SU-DHL-6 (cell line): ENCODE measurements around the gene DNMBP.
A peak's percentile ranks its signal among the peaks of the same experiment; 100 is the strongest.

Experiments used
- H2AFZ ChIP-seq: fragments of 200-600 bp; sonication (generic); 2 replicates; pipeline ENCODE4 v1.6.1; 2014; ENCODE audit warnings: low read depth, mild to moderate bottlenecking, moderate library complexity, mixed read lengths, antibody characterized with exemption, low read length; ENCODE audit not compliant: severe bottlenecking
- H3F3A ChIP-seq: fragments of 200-600 bp; shearing (Covaris generic); 2 replicates; pipeline ENCODE4 v1.6.0; 2016; ENCODE audit warnings: antibody characterized with exemption, mild to moderate bottlenecking; ENCODE audit not compliant: insufficient read depth
- H3K27ac ChIP-seq: fragments of 200-600 bp; sonication (generic); 2 replicates; pipeline ENCODE4 v1.5.1; 2016; ENCODE audit warnings: low read depth, mild to moderate bottlenecking, low read length, moderate library complexity, mixed read lengths
- H3K27me3 ChIP-seq: fragments of 200-600 bp; sonication (generic), shearing (Covaris generic); 2 replicates; pipeline ENCODE4 v1.6.0; 2014; ENCODE audit warnings: mild to moderate bottlenecking, low read length
- H3K36me3 ChIP-seq: fragments of 200-600 bp; sonication (generic); 2 replicates; pipeline ENCODE4 v1.6.1; 2014; ENCODE audit warnings: mild to moderate bottlenecking, low read length, mixed read lengths
- H3K4me2 ChIP-seq: fragments of 300-600, 200-600 bp; shearing (Covaris generic), sonication (generic); 2 replicates; pipeline ENCODE4 v1.6.0; 2014; ENCODE audit warnings: low read length, low read depth, mild to moderate bottlenecking; ENCODE audit not compliant: poor library complexity, severe bottlenecking
- H3K4me3 ChIP-seq: fragments of 200-600 bp; sonication (generic); 2 replicates; pipeline ENCODE4 v1.5.1; 2014; ENCODE audit warnings: antibody characterized with exemption, low read length, mild to moderate bottlenecking, mixed read lengths; ENCODE audit not compliant: insufficient read depth, poor library complexity, severe bottlenecking
- H3K79me2 ChIP-seq: fragments of 200-600 bp; sonication (generic); 2 replicates; pipeline ENCODE4 v1.6.1; 2014; ENCODE audit warnings: mild to moderate bottlenecking, low read length, moderate library complexity; ENCODE audit not compliant: insufficient read depth
- H3K9ac ChIP-seq: fragments of 200-600 bp; sonication (generic); 2 replicates; pipeline ENCODE4 v1.7.0; 2014; ENCODE audit warnings: mild to moderate bottlenecking, low read length
- H3K9me2 ChIP-seq: fragments of 200-600 bp; sonication (generic); replicated peaks from 2 replicates; pipeline ENCODE4 v1.6.1; 2014; ENCODE audit warnings: low read length; ENCODE audit not compliant: insufficient read depth
- H3K9me3 ChIP-seq: fragments of 200-600 bp; sonication (generic); 2 replicates; pipeline ENCODE4 v1.6.1; 2014; ENCODE audit warnings: low read length, mixed read lengths; ENCODE audit not compliant: insufficient read depth
- H4K20me1 ChIP-seq: fragments of 200-600 bp; sonication (generic); 2 replicates; pipeline ENCODE4 v1.6.1; 2014; ENCODE audit warnings: low read depth, mild to moderate bottlenecking, antibody characterized with exemption, low read length, moderate library complexity, mixed read lengths
- CTCF ChIP-seq: fragments of 200-600 bp; sonication (generic); IDR thresholded peaks from one replicate; pipeline ENCODE4 v1.5.1; 2017; ENCODE audit warnings: antibody characterized with exemption, mild to moderate bottlenecking, low read length, moderate library complexity; ENCODE audit not compliant: insufficient read depth, poor library complexity, severe bottlenecking
- EZH2phosphoT487 ChIP-seq: fragments of 200-600 bp; sonication (generic), shearing (Covaris generic); conservative IDR thresholded peaks from 2 replicates; pipeline ENCODE4 v1.6.1; 2018; ENCODE audit warnings: mild to moderate bottlenecking, antibody characterized with exemption, low read length, moderate library complexity, mixed read lengths

DNMBP gene

DNA sequence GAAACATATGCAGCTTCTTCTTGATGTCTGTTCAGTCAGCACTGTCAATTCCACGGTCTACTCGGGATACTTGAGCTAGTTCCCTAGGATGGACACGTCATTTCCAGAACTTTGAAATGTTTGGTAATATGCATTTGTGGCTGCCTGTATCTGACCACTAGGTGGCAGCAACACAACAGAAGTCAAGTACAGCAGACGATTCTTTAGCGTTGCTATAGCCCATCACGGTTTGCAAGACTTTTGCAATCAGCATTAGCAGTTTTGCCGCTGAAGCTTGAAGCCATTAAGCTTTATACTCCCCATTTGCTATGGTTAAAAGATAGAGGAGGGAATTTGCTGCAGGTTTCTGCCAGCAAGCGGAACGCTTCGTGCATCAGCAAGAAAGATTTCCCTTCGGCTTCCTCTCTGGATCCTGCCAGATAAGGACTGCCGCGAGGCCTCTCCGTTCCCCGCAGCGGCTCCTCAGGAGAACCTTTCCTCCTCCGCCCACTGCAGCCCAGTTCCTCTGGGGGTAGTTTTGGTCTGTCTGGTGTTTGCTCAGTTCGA lies 163.8 kb downstream of the DNMBP start:
- Histone ChIP-seq H3K4me3 (no peak overlapping the region), H3K4me2 (peak overlapping the region; percentile 12), H4K20me1 (no peaks in the 10 kb centered on the region), H3K9me2 (no peaks in the 10 kb centered on the region), H3K79me2 (no peaks in the 10 kb centered on the region), H3K36me3 (no peaks in the 10 kb centered on the region), H3K9ac (no peak overlapping the region), H3K9me3 (no peaks in the 10 kb centered on the region), H3K27me3 (no peaks in the 10 kb centered on the region), H3F3A (no peaks in the 10 kb centered on the region), H3K27ac (no peak overlapping the region), H2AFZ (no peak overlapping the region)
- TF ChIP-seq EZH2phosphoT487: no peak
- TF ChIP-seq CTCF: peak; percentile 92

- H3K27ac ChIP-seq: no peak overlapping the region
- H3K4me3 ChIP-seq: no peak overlapping the region
- H3K79me2 ChIP-seq: no peaks in the 10 kb centered on the region
- no peaks in the 10 kb centered on the region for H3K27me3 ChIP-seq
- H3K9ac ChIP-seq: no peak overlapping the region
- H3K9me2 ChIP-seq: no peaks in the 10 kb centered on the region
- H3F3A ChIP-seq: no peaks in the 10 kb centered on the region
- H3K9me3 ChIP-seq: no peaks in the 10 kb centered on the region
- TF ChIP-seq EZH2phosphoT487 (no peak), CTCF (no peak)
- H2AFZ ChIP-seq: no peak overlapping the region
- no peaks in the 10 kb centered on the region for H3K36me3 ChIP-seq
- H3K4me2 ChIP-seq: no peak overlapping the region
- no peaks in the 10 kb centered on the region for H4K20me1 ChIP-seq
Observed at GRCh38 chr10:99844433-99844955, 165.3 kb downstream of the DNMBP start.

GRCh38 chr10:99843310-99843709 lies 166.4 kb downstream of the DNMBP start:
- no peaks in the 10 kb centered on the region for H3K9me2 ChIP-seq
- TF ChIP-seq CTCF (no peak), EZH2phosphoT487 (no peak)
- no peak overlapping the region for H3K4me3 ChIP-seq
- no peaks in the 10 kb centered on the region for H3K27me3 ChIP-seq
- no peak overlapping the region for H3K9ac ChIP-seq
- no peak overlapping the region for H2AFZ ChIP-seq
- no peaks in the 10 kb centered on the region for H3K36me3 ChIP-seq
- no peaks in the 10 kb centered on the region for H3K79me2 ChIP-seq
- no peak overlapping the region for H3K4me2 ChIP-seq
- no peaks in the 10 kb centered on the region for H3K9me3 ChIP-seq
- H3K27ac ChIP-seq: no peak overlapping the region
- no peaks in the 10 kb centered on the region for H3F3A ChIP-seq
- H4K20me1 ChIP-seq: no peaks in the 10 kb centered on the region
